Stimulated activated CD4-positive, alpha-beta T cell treated with anti-CD3 and anti-CD28 coated beads, Interleukin-1b, Interleukin-23, amount 100 ng/mL, for 4 hours (primary cell): Measurements from ENCODE around the gene UBAP2L.

Experiments
- DNase-seq, 2 donors: peaks; one replicate each; pipeline ENCODE4 v3.0.0-alpha.2; 2020; ENCODE audit warnings: low read depth in 2 of 2

UBAP2L gene

DNA sequence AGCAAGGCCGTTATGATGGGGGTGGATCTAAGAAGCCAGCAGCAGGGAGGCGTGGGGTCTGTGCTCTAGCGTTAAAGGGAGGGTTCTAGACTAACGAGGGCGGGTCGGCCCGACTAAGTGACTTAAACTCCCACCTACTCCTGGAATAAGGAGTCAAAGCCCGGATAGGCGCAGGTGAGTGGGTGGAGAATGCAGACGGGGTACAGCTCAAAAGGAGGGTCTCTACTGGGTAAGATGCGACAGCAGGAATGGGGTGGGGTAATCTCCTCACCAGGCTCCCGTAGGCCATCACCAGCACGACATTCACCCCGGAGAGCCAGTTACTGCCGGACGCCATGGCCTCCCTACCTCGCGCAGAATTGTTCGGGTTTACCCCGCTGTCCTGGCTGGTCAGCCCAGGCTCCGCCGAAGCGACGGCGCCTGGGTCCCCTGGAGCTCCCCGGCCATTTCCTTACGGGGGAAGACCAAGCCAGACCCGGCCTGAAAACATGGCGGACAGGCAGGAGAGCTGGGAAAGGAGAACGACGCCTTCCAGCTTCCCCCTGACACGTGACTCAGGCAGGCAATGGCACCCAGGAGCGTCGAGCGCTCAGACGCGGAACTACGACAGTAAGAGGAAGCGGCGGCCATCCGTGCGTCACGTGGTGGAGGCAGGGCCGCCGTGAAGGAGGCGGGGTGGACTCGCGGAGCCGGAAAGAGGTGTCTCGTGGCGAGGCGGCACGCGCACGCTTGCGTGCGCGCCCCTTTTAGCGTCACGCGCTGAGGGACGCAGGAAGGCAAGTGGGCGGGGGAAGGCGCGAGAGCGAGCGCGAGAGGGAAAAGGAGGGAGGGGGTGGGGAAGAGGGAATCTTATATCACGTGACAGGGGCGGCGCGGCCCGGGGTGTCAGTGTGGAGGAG lies at the start of gene UBAP2L:
TSS of gene UBAP2L (plus strand) at position 885 of the 899 bp plus-strand sequence. CDS start 4,169 bp downstream, outside the sequence.
- DNase-seq = peak; percentile 94 to 96

- DNase-seq = no peak
Measured at GRCh38 chr1:154171223-154171583, 49.6 kb upstream of the UBAP2L start.

- no peak for DNase-seq
Measured at GRCh38 chr1:154171880-154172279, 48.9 kb upstream of the UBAP2L start.

DNA sequence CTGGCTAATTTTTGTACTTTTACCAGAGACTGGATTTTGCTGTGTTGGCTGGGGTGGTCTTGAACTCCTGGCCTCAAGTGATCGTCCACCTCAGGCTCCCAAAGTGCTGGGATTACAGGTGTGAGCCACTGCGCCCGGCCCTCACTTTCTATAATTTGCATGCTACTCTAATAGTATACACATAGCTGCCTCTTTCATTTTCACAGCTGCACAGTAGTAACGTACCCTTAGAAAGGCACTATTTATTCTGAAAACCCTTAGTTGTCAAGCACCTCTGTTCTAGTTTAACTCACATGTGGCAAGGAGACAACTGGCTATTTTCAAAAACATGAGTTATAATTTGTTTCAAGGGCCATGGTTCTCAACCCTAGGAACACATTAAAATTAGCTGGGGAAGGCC lies 46.1 kb upstream of the UBAP2L start:
- no peak for DNase-seq

DNA sequence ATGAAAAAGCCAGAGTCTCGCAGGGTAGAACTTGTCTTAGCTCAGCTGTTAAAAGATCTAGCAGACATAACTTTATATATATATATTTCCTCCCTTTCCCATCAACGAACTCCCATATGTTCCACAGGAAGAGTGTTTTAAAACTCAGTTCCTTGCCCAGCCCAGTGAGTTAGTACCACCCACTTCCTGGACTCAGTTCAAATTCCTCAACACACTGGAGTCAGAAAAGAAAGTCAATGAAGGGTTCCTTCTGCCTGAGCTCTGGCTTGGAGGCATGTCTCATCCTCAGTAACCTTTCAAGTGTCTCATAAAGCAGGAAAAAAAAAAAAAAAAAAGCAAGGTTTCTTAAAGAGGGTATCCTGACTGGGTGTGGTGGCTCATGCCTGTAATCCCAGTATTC lies 44.4 kb upstream of the UBAP2L start:
- no peak for DNase-seq

GRCh38 chr1:154178013-154178412 lies 42.7 kb upstream of the UBAP2L start:
- DNase-seq = peak in 1 of 2 donors; percentile 17

- no peak for DNase-seq
Measured at GRCh38 chr1:154178911-154179811, 41.6 kb upstream of the UBAP2L start.

DNA sequence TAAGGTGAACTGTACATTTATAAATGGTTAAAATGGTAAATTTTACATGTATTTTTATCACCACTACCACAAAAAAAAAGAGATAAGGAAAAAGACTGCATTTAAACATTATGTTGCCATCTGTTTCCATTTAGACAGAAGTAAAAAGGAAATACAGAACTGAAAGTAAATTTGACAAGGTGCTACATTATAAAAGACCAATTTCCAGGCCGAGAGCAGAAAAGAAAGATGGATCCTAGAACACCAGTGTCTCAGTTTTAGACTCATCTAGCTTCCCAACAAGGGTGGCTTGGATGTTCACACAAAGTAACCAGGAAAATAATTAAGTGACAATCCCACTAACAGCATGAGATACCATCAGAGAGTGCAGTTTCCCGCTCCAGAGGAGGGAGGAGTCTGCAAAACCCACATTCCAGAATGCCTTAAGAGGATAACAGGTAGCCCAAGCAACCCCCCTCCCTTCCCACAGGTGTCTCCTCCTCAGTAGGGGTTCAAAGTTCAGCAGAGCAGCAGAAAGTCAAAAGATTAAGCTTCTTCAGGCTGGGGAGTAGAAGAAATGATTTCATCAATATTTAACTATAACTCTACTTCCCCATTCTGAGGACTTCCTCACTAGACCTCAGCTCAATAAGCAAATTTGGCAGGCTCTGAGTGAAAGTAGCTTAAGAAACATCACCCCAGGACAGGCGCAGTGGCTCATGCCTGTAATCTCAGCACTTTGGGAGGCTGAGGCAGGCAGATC lies 40.6 kb upstream of the UBAP2L start:
- DNase-seq = no peak

GRCh38 chr1:154181944-154182343 lies 38.8 kb upstream of the UBAP2L start:
- DNase-seq = no peak

GRCh38 chr1:154182344-154183045 lies 38.3 kb upstream of the UBAP2L start:
- DNase-seq = peak; percentile 39 to 63

- DNase-seq = peak; percentile 86 to 90
Measured at GRCh38 chr1:154183046-154183915, 37.5 kb upstream of the UBAP2L start.

GRCh38 chr1:154186177-154186576 lies 34.6 kb upstream of the UBAP2L start:
- DNase-seq = peak; percentile 49 to 55

GRCh38 chr1:154186852-154187501 lies 33.8 kb upstream of the UBAP2L start:
- no peak for DNase-seq

- DNase-seq = no peak
Measured at GRCh38 chr1:154190550-154190949, 30.2 kb upstream of the UBAP2L start.

GRCh38 chr1:154191990-154192461 lies 28.7 kb upstream of the UBAP2L start, which contains the start of gene TPM3:
TSS of gene TPM3 (minus strand) at chr1:154192100. CDS start at chr1:154192018, 82 bp downstream.
- DNase-seq = no peak

- DNase-seq = no peak
Measured at GRCh38 chr1:154192476-154192875, 28.3 kb upstream of the UBAP2L start.

- DNase-seq = no peak
Measured at GRCh38 chr1:154193821-154194220, 26.9 kb upstream of the UBAP2L start.

GRCh38 chr1:154198756-154199562 lies 21.8 kb upstream of the UBAP2L start:
- peak in 1 of 2 donors; percentile 38 for DNase-seq

- DNase-seq = no peak
Measured at GRCh38 chr1:154199563-154199879, 21.2 kb upstream of the UBAP2L start.
